Measurements from ENCODE around the gene RTL10.

RTL10 gene

DNA sequence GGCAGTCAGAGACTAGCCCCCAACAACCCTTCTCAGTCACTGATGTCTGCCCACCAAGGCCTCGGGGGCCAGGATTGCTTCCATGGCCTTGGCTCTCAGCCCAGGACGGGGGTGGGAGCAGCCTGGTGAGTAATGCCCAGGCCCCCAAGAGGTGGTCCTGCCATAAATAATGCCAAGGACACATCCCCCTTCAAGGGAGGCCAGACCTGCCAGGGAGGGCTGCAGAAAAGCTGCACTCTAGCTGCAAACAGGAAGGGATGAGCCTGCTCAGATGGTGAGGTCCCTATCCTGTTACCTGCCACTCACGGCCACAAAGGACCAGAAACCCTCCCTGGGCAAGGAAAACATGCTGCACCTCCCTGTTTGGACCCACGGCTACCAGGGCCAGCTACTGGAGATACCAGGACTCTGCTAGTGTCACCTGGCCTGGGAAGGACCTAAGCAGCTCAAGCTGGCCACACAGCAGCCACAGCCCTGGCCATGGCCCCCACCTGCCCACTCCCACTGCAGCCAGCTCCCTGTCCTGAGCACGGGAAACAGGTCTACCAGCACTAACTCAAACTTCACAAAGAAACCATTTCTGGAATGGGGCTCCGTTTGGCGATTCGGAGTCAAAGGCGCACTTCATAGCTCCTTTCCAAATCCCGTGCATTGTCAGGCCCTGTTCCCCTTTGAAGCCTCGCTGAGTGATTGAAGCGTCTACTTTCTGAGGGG is 12.1 kb downstream of the RTL10 start:
- no peak overlapping the region for H3K27ac ChIP-seq (ENCODE audit: extremely low read depth, low read depth, low read length)
- ChIA-PET POLR2A (interaction anchor here (1.1 to 1.9 kb wide), 4 partner anchors 9 to 13 kb away, joined by 4 to 7 read pairs (median 5); partner anchors contain the start of genes GNB1L and RTL10), CTCF (interaction anchor here (0.9 kb wide), 2 partner anchors 42 to 112 kb away, joined by 3 read pairs; no protein-coding TSS in a partner anchor)
- H3K36me3 ChIP-seq (ENCODE audit: control insufficient read depth in 2 of 2, insufficient read depth in 1 of 2, low read length in 2 of 2) = peaks cover 0 to 9% of the 10 kb centered on the region in 2 experiments; a peak in 1 of 3 replicates
- no peaks in the 10 kb centered on the region for H3K9me3 ChIP-seq (ENCODE audit: control insufficient read depth, insufficient read depth, low read depth, low read length)
- H3K4me3 ChIP-seq (ENCODE audit: low read depth, low read length) = no peak overlapping the region
- H3K4me1 ChIP-seq (ENCODE audit: control insufficient read depth, insufficient read depth, low read length) = peaks cover 5% of the 10 kb centered on the region; the same call in 1 of the 2 replicates
- no peak for TF ChIP-seq GLI2 (tag by site-specific recombination; IDR thresholded peaks at IDR 0.05; ENCODE audit: borderline replicate concordance, low read depth)
- peak; percentile 64 for TF ChIP-seq ZFHX2 (tag by site-specific recombination; conservative IDR thresholded peaks at IDR 0.05)
- no peak for TF ChIP-seq ZNF654 (tag by site-specific recombination; IDR thresholded peaks at IDR 0.05; ENCODE audit: low read depth)
- peak; percentile 86 for TF ChIP-seq GLIS1 (tag by site-specific recombination; IDR thresholded peaks at IDR 0.05)
- TF ChIP-seq ZIC2 (tag by site-specific recombination; IDR thresholded peaks at IDR 0.05) = peak; percentile 70
- no peak for TF ChIP-seq ZNF366 (tag by site-specific recombination; conservative IDR thresholded peaks at IDR 0.05)
- no peak for TF ChIP-seq ZXDB (tag by site-specific recombination; IDR thresholded peaks at IDR 0.05)
- TF ChIP-seq ZBTB48 (tag by site-specific recombination; IDR thresholded peaks at IDR 0.05) = no peak
- TF ChIP-seq, protein P1, sequence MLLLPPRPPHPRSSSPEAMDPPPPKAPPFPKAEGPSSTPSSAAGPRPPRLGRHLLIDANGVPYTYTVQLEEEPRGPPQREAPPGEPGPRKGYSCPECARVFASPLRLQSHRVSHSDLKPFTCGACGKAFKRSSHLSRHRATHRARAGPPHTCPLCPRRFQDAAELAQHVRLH (tag by site-specific recombination; IDR thresholded peaks at IDR 0.05) = no peak
- TF ChIP-seq, protein P2, sequence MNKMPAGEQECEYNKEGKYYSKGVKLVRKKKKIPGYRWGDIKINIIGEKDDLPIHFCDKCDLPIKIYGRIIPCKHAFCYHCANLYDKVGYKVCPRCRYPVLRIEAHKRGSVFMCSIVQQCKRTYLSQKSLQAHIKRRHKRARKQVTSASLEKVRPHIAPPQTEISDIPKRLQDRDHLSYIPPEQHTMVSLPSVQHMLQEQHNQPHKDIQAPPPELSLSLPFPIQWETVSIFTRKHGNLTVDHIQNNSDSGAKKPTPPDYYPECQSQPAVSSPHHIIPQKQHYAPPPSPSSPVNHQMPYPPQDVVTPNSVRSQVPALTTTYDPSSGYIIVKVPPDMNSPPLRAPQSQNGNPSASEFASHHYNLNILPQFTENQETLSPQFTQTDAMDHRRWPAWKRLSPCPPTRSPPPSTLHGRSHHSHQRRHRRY (tag by site-specific recombination; IDR thresholded peaks at IDR 0.05) = no peak
- TF ChIP-seq ZNF302 (tag by site-specific recombination; IDR thresholded peaks at IDR 0.05; ENCODE audit: low read depth) = no peak
- TF ChIP-seq ZFP3 (tag by site-specific recombination; IDR thresholded peaks at IDR 0.05; ENCODE audit: low read depth) = no peak
- no peak for TF ChIP-seq ZNF324 (tag by site-specific recombination; IDR thresholded peaks at IDR 0.05)
- no peak for TF ChIP-seq ZNF521 (tag by site-specific recombination; IDR thresholded peaks at IDR 0.05)
- TF ChIP-seq GLI4 (tag by site-specific recombination; IDR thresholded peaks at IDR 0.05) = no peak
- no peak for TF ChIP-seq ZNF768 (tag by site-specific recombination; IDR thresholded peaks at IDR 0.05)
- TF ChIP-seq ZNF174 (tag by site-specific recombination; IDR thresholded peaks at IDR 0.05) = no peak
- peak; percentile 61; the same call in 1 of the 2 replicates for TF ChIP-seq GLIS2 (tag by site-specific recombination; IDR thresholded peaks at IDR 0.05)
- no peak for TF ChIP-seq ZNF184 (tag by site-specific recombination; IDR thresholded peaks at IDR 0.05)
- TF ChIP-seq, protein P3, sequence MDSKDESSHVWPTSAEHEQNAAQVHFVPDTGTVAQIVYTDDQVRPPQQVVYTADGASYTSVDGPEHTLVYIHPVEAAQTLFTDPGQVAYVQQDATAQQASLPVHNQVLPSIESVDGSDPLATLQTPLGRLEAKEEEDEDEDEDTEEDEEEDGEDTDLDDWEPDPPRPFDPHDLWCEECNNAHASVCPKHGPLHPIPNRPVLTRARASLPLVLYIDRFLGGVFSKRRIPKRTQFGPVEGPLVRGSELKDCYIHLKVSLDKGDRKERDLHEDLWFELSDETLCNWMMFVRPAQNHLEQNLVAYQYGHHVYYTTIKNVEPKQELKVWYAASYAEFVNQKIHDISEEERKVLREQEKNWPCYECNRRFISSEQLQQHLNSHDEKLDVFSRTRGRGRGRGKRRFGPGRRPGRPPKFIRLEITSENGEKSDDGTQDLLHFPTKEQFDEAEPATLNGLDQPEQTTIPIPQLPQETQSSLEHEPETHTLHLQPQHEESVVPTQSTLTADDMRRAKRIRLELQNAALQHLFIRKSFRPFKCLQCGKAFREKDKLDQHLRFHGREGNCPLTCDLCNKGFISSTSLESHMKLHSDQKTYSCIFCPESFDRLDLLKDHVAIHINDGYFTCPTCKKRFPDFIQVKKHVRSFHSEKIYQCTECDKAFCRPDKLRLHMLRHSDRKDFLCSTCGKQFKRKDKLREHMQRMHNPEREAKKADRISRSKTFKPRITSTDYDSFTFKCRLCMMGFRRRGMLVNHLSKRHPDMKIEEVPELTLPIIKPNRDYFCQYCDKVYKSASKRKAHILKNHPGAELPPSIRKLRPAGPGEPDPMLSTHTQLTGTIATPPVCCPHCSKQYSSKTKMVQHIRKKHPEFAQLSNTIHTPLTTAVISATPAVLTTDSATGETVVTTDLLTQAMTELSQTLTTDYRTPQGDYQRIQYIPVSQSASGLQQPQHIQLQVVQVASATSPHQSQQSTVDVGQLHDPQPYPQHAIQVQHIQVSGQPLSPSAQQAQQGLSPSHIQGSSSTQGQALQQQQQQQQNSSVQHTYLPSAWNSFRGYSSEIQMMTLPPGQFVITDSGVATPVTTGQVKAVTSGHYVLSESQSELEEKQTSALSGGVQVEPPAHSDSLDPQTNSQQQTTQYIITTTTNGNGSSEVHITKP (tag by site-specific recombination; IDR thresholded peaks at IDR 0.05) = no peak
- TF ChIP-seq OSR2 (tag by site-specific recombination; IDR thresholded peaks at IDR 0.05) = no peak
- 0 out of 2 replicates have a peak, but pooled peaks have one; percentile 14 for TF ChIP-seq EGR2 (tag by site-specific recombination; IDR thresholded peaks at IDR 0.05; ENCODE audit: low read depth)
- no peak for TF ChIP-seq ZNF2 (tag by site-specific recombination; IDR thresholded peaks at IDR 0.05)
- no peak for TF ChIP-seq ZNF23 (tag by site-specific recombination; IDR thresholded peaks at IDR 0.05; ENCODE audit: borderline replicate concordance)
- TF ChIP-seq ZBTB1 (tag by site-specific recombination; IDR thresholded peaks at IDR 0.05) = no peak
- no peak for TF ChIP-seq ZNF529 (tag by site-specific recombination; IDR thresholded peaks at IDR 0.05; ENCODE audit: insufficient replicate concordance)
- no peak for TF ChIP-seq ZNF404 (tag by site-specific recombination; IDR thresholded peaks at IDR 0.05)
- TF ChIP-seq, protein P4, sequence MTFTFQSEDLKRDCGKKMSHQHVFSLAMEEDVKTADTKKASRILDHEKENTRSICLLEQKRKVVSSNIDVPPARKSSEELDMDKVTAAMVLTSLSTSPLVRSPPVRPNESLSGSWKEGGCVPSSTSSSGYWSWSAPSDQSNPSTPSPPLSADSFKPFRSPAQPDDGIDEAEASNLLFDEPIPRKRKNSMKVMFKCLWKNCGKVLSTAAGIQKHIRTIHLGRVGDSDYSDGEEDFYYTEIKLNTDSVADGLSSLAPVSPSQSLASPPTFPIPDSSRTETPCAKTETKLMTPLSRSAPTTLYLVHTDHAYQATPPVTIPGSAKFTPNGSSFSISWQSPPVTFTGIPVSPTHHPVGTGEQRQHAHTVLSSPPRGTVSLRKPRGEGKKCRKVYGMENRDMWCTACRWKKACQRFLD (tag by site-specific recombination; IDR thresholded peaks at IDR 0.05) = no peak
- no peak for TF ChIP-seq ZNF112 (tag by site-specific recombination; IDR thresholded peaks at IDR 0.05)
- TF ChIP-seq, protein P5, sequence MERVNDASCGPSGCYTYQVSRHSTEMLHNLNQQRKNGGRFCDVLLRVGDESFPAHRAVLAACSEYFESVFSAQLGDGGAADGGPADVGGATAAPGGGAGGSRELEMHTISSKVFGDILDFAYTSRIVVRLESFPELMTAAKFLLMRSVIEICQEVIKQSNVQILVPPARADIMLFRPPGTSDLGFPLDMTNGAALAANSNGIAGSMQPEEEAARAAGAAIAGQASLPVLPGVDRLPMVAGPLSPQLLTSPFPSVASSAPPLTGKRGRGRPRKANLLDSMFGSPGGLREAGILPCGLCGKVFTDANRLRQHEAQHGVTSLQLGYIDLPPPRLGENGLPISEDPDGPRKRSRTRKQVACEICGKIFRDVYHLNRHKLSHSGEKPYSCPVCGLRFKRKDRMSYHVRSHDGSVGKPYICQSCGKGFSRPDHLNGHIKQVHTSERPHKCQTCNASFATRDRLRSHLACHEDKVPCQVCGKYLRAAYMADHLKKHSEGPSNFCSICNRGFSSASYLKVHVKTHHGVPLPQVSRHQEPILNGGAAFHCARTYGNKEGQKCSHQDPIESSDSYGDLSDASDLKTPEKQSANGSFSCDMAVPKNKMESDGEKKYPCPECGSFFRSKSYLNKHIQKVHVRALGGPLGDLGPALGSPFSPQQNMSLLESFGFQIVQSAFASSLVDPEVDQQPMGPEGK (tag by site-specific recombination; IDR thresholded peaks at IDR 0.05) = peak; percentile 33; the same call in 1 of the 2 replicates
- TF ChIP-seq ZNF585B (tag by site-specific recombination; IDR thresholded peaks at IDR 0.05) = no peak
